Adrenal gland (tissue), 5 donors: ENCODE measurements around the gene SERPINB3.

Experiments
- POLR2A ChIP-seq, 2 donors: fragments of 450-650 bp; IDR thresholded peaks; one replicate each; pipeline ENCODE4 v1.6.1; 2017; ENCODE audit warnings: antibody characterized with exemption in 2 of 2, mild to moderate bottlenecking in 2 of 2, moderate library complexity in 1 of 2
- TF ChIP-seq, protein P1 (sequence below), 6 experiments: fragments of 450-650 bp in 4 of 6; fragments of 200-600 bp in 2 of 6; sonication (generic) in 1 of 6; IDR thresholded peaks; 1 replicate in 5 of 6; 2 replicates in 1 of 6; pipeline versions ENCODE4 v1.5.1 to v1.8.0; 2016 to 2021; ENCODE audit warnings: antibody characterized with exemption in 6 of 6, mild to moderate bottlenecking in 2 of 6, moderate library complexity in 1 of 6
- donor health status: DM: no; HTN: no; CAD: no.

DNA sequence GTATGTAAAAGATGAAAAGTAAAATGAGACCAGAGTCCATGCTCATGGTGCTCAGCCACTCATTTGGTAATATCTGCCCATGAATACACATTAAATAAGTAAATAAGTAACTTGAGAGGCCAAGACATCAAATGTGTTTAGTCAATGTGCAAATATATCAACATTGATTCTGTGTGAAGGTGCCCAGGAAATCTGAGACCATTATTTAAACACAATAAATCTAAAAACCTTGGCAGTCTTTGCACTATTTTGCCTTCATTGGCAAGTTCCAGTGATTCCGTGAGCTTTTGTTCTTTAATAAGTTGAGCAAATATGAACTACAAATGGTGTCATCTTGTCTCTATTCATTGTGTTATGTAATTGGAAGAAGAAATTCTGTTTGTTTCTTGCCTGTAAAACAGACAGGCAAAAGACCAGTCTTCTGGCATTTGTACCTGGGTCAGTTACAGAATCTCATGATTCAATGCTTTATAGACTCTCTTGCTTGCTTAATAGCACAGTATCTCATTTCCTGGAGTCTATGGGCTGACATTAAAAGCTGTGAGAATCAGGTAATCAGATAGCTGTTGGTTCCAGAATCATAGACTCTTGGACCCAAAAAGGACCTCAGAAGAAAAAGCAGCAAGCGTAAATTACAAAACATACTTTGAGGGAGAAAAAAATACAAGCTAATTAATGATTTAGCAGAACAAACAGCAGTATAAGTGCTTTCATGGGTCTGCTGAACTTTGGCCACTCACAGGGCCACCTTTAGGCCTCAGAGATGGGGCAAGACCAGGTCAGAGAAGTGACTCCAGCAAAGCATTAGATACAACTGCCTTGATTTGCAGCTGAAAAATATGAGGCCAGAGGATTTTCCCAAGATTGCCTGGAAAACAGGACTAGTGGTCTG lies 20.0 kb upstream of the SERPINB3 start:
- no peak for TF ChIP-seq POLR2A (IDR thresholded peaks at IDR 0.05)
- TF ChIP-seq, protein P1, sequence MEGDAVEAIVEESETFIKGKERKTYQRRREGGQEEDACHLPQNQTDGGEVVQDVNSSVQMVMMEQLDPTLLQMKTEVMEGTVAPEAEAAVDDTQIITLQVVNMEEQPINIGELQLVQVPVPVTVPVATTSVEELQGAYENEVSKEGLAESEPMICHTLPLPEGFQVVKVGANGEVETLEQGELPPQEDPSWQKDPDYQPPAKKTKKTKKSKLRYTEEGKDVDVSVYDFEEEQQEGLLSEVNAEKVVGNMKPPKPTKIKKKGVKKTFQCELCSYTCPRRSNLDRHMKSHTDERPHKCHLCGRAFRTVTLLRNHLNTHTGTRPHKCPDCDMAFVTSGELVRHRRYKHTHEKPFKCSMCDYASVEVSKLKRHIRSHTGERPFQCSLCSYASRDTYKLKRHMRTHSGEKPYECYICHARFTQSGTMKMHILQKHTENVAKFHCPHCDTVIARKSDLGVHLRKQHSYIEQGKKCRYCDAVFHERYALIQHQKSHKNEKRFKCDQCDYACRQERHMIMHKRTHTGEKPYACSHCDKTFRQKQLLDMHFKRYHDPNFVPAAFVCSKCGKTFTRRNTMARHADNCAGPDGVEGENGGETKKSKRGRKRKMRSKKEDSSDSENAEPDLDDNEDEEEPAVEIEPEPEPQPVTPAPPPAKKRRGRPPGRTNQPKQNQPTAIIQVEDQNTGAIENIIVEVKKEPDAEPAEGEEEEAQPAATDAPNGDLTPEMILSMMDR (IDR thresholded peaks at IDR 0.05): no peak
